ENCODE data around the gene OLAH. TPM values are rescaled to one million over a fixed set of nuclear protein-coding genes. Genes with fewer than 3 reads are reported as not detected.
"Not testable (repeated sequence)": the region's sequence is repeated elsewhere in the genome, so short reads cannot be mapped to it uniquely, and the experiment has no call there.

OLAH gene
- total RNA-seq: not detected

DNA sequence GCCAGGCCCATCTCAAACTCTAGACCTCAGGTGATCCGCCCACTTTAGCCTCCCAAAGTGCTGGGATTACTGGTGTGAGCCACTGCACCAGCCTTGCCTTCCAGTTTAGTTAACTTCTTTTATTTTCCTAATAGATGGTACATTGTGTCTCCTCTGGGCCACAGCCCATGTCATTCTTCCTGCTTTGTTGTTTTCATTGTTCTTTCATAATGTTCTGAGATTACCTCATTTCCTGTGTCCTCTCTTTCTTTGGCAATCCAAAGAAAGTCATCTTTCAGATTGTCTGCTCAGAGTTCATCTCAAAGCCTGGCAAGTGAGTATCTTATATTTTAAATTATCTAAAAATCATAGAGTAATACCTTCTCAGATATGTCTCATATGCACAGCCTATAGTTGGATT, at the start of gene OLAH:
Gene OLAH, plus strand, starts transcription at position 270 of the 400 bp plus-strand sequence. CDS start 3,346 bp downstream, outside the sequence.
- peaks cover 20% of the 10 kb centered on the region for H3K4me1 ChIP-seq (ENCODE audit: insufficient read depth, low read length)

DNA sequence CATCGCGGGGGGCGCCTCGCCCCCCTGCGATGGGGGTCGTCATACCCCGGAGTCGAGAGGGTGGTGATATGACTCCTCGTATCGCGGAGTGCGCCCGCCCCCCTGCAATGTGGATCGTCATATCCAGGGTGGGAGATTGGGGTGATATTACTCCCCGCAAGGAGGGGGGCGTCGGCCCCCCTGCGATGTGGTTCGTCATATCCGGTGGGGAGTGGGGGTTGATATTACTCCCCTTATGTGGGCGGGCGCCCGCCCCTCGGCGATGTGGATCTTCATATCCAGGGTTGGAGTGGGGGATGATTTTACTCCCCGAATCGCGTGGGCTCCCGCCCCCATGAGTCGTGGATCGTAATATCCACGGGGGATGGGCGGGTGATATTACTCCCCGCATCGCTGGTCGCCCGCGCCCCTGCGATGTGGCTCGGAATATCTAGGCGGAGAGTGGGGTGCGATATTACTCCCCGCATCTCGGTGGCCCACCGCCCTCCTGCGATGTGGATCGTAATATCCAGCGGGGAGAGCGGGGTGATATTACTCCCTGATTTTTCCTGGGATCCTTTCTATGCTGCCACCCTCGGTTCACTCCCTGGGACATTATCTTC, 47.7 kb upstream of the OLAH start:
- Histone ChIP-seq H3K4me3 (ENCODE audit: low read length) (no peak overlapping the region), H3K4me1 (ENCODE audit: insufficient read depth, low read length) (no peaks in the 10 kb centered on the region), H3K9me3 (ENCODE audit: low read depth, low read length) (no peaks in the 10 kb centered on the region), H3K27me3 (ENCODE audit: insufficient read depth, low read length) (no peaks in the 10 kb centered on the region)

More for the DNA sequence above, at the start of gene OLAH:
- no peaks in the 10 kb centered on the region for H3K9me3 ChIP-seq (ENCODE audit: low read depth, low read length)
- no peaks in the 10 kb centered on the region for H3K27me3 ChIP-seq (ENCODE audit: insufficient read depth, low read length)
- no peak within 1 kb of the TSS for H3K4me3 ChIP-seq (ENCODE audit: low read length)

GRCh38 chr10:15013530-15013929, 30.2 kb upstream of the OLAH start:
- H3K27me3 ChIP-seq (ENCODE audit: insufficient read depth, low read length); H3K4me1 ChIP-seq (ENCODE audit: insufficient read depth, low read length); H3K9me3 ChIP-seq (ENCODE audit: low read depth, low read length); H3K4me3 ChIP-seq (ENCODE audit: low read length): not testable (repeated sequence)

- Histone ChIP-seq H3K27me3 (ENCODE audit: insufficient read depth, low read length) (no peaks in the 10 kb centered on the region), H3K9me3 (ENCODE audit: low read depth, low read length) (no peaks in the 10 kb centered on the region), H3K4me3 (ENCODE audit: low read length) (no peak overlapping the region), H3K4me1 (ENCODE audit: insufficient read depth, low read length) (no peaks in the 10 kb centered on the region)
Measured at GRCh38 chr10:15015451-15015850, 28.3 kb upstream of the OLAH start.

GRCh38 chr10:15020966-15021365, 22.8 kb upstream of the OLAH start:
- H3K4me1 ChIP-seq (ENCODE audit: insufficient read depth, low read length); H3K27me3 ChIP-seq (ENCODE audit: insufficient read depth, low read length); H3K9me3 ChIP-seq (ENCODE audit: low read depth, low read length); H3K4me3 ChIP-seq (ENCODE audit: low read length): not testable (repeated sequence)

DNA sequence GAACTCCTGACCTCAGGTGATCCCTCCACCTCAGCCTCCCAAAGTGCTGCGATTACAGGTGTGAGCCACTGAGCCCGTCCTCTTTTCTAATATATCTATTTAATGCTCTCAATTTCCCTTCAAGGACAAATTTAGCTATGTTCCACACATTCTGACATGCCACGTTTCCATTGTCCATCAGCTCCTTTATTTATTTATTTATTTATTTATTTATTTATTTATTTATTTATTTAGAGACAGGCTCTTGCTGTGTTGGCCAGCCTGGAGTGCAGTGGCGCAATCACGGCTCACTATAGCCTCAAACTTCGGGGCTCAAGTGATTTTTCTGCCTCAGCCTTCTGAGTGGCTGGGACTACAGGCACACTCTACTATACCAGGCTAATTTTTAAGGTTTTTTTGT, 20.7 kb upstream of the OLAH start:
- not testable (repeated sequence) for H3K4me1 ChIP-seq (ENCODE audit: insufficient read depth, low read length); H3K9me3 ChIP-seq (ENCODE audit: low read depth, low read length); H3K27me3 ChIP-seq (ENCODE audit: insufficient read depth, low read length); H3K4me3 ChIP-seq (ENCODE audit: low read length)

DNA sequence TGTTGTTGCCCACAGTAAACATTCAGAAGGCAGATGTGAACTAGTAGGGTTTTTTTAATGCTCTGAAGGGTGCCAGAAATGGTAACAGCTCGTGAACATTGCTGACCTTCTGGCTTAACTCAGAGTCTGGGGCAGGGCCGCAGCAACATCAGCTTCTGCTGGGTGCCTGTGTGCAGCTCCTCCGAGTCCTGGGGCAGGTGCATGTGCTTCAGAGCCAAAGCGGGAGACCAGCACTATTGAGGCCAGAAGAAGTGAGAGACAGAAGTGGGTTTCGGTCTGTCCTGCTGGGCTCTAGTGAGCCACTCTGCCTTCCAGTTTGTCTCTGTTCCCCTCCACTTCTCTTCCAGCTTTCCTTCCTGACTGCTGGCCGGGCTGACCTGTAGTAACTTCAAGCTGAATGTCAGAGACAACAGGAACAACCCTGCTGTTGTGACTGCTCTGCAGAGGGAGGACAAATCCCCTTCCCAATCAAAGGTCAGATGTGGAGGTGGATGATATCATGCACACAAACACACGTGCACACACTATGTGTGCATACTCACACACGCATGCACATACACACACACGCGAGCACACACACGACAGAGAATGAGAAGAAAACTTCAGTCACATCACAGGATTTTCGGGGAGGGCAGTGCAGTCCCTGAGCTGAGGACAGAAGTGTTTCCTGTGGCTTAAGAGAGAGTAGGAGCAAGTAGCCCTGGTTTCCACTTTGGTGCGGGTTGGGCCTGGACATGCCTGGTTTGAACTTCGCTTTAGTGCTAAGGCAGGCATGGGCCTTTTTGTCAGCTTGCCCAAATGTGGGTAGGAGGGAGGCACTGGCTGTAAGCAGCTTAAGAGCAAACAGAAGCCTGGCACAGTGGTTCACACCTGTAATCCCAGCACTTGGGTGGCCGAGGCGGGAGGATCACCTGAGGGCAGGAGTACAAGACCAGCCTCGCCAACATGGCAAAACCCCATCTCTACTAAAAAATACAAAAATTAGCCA, 19.4 kb upstream of the OLAH start:
- H3K4me1 ChIP-seq (ENCODE audit: insufficient read depth, low read length); H3K9me3 ChIP-seq (ENCODE audit: low read depth, low read length): not testable (repeated sequence)

DNA sequence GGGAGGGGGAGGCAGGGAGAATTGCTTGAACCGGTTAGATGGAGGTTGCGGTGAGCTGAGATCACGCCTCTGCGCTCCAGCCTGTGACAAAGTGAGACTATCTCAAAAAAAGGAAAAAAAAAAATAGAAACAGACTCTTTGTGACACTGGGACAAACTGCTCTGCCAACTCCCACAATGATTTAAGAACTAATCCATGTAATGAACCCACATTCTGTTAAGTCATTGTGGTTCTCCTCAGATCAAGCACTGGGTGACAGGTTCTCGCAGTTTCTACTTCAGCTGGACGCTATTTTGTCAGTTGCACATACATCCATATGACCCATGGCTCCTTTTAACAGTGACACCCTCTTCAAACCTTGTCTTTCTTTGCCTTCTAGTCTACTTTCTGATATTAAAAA, 18.7 kb upstream of the OLAH start:
- H3K27me3 ChIP-seq (ENCODE audit: insufficient read depth, low read length); H3K4me1 ChIP-seq (ENCODE audit: insufficient read depth, low read length); H3K4me3 ChIP-seq (ENCODE audit: low read length); H3K9me3 ChIP-seq (ENCODE audit: low read depth, low read length): not testable (repeated sequence)

More for the DNA sequence above, 19.4 kb upstream of the OLAH start:
- H3K27me3 ChIP-seq (ENCODE audit: insufficient read depth, low read length); H3K4me3 ChIP-seq (ENCODE audit: low read length): not testable (repeated sequence)

DNA sequence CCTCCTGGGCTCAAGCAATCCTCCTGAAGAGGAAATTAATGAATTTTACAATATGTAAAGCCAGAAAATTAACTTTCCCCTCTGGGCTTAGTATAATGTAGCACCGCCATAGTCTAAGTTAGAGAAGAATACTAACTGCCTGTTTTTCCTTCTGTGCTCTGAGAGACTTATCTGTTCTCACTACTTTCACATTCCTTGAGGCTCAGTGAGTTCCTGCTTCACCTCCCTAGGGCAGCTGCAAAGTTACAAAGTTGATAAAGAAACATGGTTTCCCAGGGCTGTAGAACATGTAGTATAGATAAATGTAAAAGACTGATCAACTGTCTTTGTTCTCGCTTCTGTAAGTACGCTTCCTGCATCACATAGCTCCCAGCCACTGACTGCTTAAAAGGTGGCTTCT, 16.0 kb upstream of the OLAH start:
- no peaks in the 10 kb centered on the region for H3K4me1 ChIP-seq (ENCODE audit: insufficient read depth, low read length)

DNA sequence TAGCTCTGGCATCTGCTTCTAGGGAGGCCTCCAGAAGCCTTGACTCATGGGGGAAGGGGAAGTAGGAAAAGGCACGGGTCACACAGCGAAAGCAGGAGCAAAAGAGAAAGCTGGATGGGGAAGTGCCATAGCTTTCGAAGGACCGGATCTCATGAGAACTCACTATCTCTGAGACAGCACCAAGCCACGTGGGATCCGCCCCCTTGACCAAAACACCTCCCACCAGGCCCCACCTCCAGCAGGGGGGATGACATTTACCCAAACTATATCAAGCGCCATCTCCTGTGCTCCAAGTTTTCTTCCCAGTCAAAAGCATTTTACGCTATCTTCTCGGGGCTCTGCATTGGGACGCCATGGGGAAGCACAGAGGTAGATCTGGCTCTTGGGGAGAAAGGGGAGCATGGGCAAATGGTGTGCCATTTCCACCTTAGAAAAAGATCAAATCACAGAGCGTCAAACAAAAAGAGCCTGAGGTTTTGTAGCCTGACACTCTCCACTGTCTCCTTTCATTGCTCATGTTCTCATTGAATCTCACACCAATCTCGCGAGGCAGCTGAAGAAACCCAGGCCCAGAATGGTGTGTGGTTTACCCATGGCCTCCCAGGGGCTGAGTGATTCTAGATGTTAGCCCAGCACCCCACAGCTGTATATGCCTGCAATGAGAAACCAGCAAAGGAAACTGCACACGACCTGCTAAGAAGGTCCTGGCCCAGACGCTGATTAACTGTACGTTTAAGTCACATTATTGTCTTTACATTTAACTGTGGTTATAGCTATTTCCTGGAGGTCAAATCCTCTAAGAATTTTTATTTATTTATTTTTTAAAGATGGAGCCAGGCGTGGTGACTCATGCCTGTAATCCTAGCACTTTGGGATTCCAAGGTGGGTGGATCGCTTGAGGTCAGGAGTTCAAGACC, 8.1 kb upstream of the OLAH start:
- no peaks in the 10 kb centered on the region for H3K27me3 ChIP-seq (ENCODE audit: insufficient read depth, low read length)
- H3K4me3 ChIP-seq (ENCODE audit: low read length): no peak overlapping the region
- H3K9me3 ChIP-seq (ENCODE audit: low read depth, low read length): no peaks in the 10 kb centered on the region
- peaks cover 32% of the 10 kb centered on the region for H3K4me1 ChIP-seq (ENCODE audit: insufficient read depth, low read length)

More for the DNA sequence above, 16.0 kb upstream of the OLAH start:
- Histone ChIP-seq H3K4me3 (ENCODE audit: low read length) (no peak overlapping the region), H3K27me3 (ENCODE audit: insufficient read depth, low read length) (no peaks in the 10 kb centered on the region), H3K9me3 (ENCODE audit: low read depth, low read length) (no peaks in the 10 kb centered on the region)

DNA sequence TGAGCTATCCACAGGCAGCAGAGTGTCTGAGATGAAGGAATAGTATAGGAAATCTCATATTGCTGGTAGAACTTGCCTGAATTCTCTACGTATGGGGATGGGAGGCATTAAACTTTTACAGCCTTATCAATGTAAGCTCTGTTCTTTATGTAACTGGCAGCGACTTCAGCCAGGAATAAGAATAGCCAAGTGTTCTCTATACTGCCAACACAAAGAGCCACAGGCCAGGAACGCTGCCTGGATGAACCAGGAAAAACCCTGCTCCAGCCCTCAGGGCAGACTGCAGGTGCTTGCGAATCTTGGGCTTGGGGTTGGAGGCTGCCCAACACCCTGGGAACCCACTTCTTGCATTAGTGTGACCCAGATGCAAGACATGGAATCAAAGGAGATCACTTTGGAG, 6.1 kb upstream of the OLAH start:
- no peak overlapping the region for H3K4me3 ChIP-seq (ENCODE audit: low read length)
- H3K4me1 ChIP-seq (ENCODE audit: insufficient read depth, low read length): peaks cover 36% of the 10 kb centered on the region
- no peaks in the 10 kb centered on the region for H3K9me3 ChIP-seq (ENCODE audit: low read depth, low read length)
- H3K27me3 ChIP-seq (ENCODE audit: insufficient read depth, low read length): no peaks in the 10 kb centered on the region

DNA sequence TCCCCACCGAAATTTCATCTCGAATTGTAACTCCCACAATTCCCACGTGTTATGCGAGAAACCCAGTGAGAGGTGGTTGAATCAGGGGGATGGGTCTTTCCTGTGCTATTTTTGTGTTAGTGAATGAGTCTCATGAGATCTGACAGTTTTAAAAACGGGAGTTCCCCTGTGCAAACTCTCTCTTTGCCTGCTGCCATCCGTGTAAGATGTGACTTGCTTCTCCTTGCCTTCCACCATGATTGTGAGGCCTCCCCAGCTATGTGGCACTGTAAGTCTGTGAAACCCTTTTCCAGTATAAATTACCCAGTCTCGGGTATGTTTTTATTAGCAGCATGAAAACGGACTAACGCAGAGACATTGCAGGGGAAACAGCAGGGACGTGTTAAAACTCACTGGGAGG, 5.3 kb upstream of the OLAH start:
- Histone ChIP-seq H3K27me3 (ENCODE audit: insufficient read depth, low read length) (no peaks in the 10 kb centered on the region), H3K4me1 (ENCODE audit: insufficient read depth, low read length) (peaks cover 37% of the 10 kb centered on the region), H3K4me3 (ENCODE audit: low read length) (no peak overlapping the region), H3K9me3 (ENCODE audit: low read depth, low read length) (no peaks in the 10 kb centered on the region)

GRCh38 chr10:15045380-15045779, 1.6 kb downstream of the OLAH start:
- Histone ChIP-seq H3K9me3 (ENCODE audit: low read depth, low read length) (no peaks in the 10 kb centered on the region), H3K4me3 (ENCODE audit: low read length) (no peak overlapping the region), H3K4me1 (ENCODE audit: insufficient read depth, low read length) (peaks cover 13% of the 10 kb centered on the region), H3K27me3 (ENCODE audit: insufficient read depth, low read length) (no peaks in the 10 kb centered on the region)

- Histone ChIP-seq H3K27me3 (ENCODE audit: insufficient read depth, low read length) (no peaks in the 10 kb centered on the region), H3K4me1 (ENCODE audit: insufficient read depth, low read length) (peaks cover 7% of the 10 kb centered on the region), H3K4me3 (ENCODE audit: low read length) (no peak overlapping the region), H3K9me3 (ENCODE audit: low read depth, low read length) (no peaks in the 10 kb centered on the region)
Measured at GRCh38 chr10:15046626-15047025, 2.9 kb downstream of the OLAH start.

GRCh38 chr10:15049533-15049932, 5.8 kb downstream of the OLAH start:
- Histone ChIP-seq H3K4me3 (ENCODE audit: low read length) (no peak overlapping the region), H3K27me3 (ENCODE audit: insufficient read depth, low read length) (no peaks in the 10 kb centered on the region), H3K9me3 (ENCODE audit: low read depth, low read length) (no peaks in the 10 kb centered on the region), H3K4me1 (ENCODE audit: insufficient read depth, low read length) (no peaks in the 10 kb centered on the region)

All from mononuclear cell (primary cell).